Measurements from ENCODE around the gene PPOX. TPM values are rescaled to one million over a fixed set of nuclear protein-coding genes. Genes with fewer than 3 reads are reported as not detected.
A peak's percentile ranks its signal among the peaks of the same experiment; 100 is the strongest.

PPOX gene
- polyA plus RNA-seq, 1 experiment: 29.7 TPM

DNA sequence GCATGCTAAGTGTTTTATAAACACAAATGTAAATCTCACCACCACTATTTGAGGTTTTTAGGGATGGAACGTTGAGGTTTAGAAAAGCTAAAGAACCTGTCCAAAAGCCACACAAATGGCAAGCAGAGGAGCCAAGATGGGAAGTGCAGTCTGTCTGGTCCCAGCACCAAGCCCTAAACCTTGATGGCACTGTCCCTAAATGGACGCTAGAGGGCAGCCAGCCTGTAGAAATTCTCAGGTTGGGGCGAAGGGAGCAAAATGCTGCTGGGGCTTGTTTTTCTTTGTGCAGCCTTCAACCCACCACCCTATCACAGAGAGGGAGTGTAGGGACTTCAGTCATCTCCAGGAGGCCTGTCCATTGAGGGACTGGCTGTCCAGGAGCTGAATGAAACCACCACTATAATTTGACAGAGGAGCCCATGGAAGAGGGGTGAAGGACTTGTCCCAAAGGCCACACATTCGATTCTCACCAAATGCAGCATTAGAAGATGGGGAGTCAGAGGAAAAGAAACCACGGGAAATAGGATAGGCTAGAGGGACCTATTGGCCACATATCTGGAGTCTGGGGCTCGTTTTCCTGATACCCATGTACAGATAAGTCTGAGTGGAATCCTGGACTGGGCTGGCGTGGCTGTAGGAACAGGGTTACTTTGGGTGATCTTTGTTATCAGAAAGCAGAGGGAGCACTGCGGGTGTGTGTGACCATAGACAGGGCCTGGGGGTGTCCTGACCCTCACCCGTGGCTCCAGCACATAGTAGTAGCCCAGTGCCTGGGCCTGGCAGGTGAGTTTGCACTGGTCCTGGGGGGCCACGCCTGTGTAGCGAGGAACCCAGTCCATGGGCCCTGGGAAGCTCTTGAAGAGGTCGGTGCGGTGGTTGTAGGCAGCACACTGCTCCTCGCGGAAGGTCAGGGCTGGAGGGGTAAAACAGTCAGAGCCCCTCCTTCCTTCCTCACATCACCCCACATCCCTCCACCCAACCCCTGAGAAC lies 26.5 kb downstream of the PPOX start:
- TF ChIP-seq, protein P1, sequence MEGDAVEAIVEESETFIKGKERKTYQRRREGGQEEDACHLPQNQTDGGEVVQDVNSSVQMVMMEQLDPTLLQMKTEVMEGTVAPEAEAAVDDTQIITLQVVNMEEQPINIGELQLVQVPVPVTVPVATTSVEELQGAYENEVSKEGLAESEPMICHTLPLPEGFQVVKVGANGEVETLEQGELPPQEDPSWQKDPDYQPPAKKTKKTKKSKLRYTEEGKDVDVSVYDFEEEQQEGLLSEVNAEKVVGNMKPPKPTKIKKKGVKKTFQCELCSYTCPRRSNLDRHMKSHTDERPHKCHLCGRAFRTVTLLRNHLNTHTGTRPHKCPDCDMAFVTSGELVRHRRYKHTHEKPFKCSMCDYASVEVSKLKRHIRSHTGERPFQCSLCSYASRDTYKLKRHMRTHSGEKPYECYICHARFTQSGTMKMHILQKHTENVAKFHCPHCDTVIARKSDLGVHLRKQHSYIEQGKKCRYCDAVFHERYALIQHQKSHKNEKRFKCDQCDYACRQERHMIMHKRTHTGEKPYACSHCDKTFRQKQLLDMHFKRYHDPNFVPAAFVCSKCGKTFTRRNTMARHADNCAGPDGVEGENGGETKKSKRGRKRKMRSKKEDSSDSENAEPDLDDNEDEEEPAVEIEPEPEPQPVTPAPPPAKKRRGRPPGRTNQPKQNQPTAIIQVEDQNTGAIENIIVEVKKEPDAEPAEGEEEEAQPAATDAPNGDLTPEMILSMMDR (IDR thresholded peaks at IDR 0.05; ENCODE audit: insufficient read depth, low read depth, low read length): peak; percentile 93
- CTCF ChIA-PET: interaction anchor here (0.7 to 6.1 kb wide), 23 partner anchors 9 to 197 kb away, joined by 3 to 49 read pairs (median 4); partner anchors contain the start of genes APOA2, NDUFS2, PPOX and TOMM40L
- H3K27me3 ChIP-seq (ENCODE audit: control insufficient read depth, insufficient read depth, low read length): no peaks in the 10 kb centered on the region
- DNase-seq (ENCODE audit: low read depth): no peak
- peaks cover 18% of the 10 kb centered on the region for H3K36me3 ChIP-seq (ENCODE audit: control insufficient read depth, insufficient read depth, low read length)
- POLR2A ChIA-PET: no interaction called here
- no peak overlapping the region for H3K4me3 ChIP-seq (ENCODE audit: low read depth, low read length)

DNA sequence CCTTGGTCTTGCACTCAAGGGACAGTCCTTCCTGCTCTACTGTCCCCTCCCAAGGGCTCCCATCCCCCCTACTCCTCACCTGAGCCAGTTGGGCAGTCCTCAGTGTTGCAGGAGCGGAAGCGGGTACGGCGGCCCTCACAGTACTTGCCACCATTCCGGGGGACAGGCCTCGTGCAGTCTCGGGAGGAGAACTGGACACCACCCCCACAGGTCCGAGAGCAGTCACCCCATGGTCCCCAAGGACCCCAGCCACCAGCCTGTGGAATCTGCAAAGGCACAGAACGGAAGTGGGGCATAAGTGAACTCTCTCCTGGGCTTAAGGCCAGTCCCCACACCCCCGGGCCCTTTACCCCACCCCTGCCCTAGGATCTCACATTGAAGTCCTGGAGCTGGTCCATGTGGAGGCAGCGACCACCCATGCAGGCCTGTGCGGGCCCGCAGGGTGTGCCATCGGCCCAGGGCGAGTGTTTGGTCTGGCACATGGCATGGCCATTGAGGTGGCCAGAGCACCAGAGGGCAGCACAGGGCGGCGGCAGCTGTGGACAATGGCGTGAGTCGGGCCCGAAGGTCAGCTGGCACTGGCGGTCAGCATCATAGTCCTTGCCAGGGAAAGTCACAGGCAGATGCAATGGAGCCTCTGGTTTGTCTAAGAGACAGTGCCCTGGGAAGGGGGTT lies 27.5 kb downstream of the PPOX start:
- Histone ChIP-seq H3K27me3 (ENCODE audit: control insufficient read depth, insufficient read depth, low read length) (no peaks in the 10 kb centered on the region), H3K36me3 (ENCODE audit: control insufficient read depth, insufficient read depth, low read length) (peaks cover 18% of the 10 kb centered on the region), H3K4me3 (ENCODE audit: low read depth, low read length) (no peak overlapping the region)
- ChIA-PET POLR2A (no interaction called here), CTCF (interaction anchor here (0.8 to 6.1 kb wide), 12 partner anchors 8 to 195 kb away, joined by 3 to 49 read pairs (median 6); partner anchors contain the start of genes APOA2, B4GALT3, NDUFS2 and TOMM40L)
- TF ChIP-seq, protein P1 (IDR thresholded peaks at IDR 0.05; ENCODE audit: insufficient read depth, low read depth, low read length): no peak
- no peak for DNase-seq (ENCODE audit: low read depth)

DNA sequence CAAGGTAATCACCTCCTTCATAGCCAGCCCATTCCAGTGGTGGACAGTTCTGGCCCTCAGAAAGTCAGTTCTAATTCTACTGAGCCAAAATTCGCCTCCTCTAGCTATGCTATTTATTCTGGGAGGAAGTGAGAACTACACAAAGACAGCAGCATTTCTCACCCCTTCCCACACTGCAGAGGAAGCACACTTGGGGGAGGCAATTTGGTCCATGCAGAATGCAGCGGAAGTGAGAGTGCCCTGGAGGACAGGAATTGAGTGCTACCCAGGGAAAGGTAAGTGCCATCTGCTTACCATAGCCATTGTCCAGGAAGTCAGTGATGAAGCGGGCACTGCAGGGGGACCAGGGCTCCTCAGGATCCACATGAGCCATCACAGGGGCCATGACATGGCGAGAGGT lies 28.9 kb downstream of the PPOX start:
- Histone ChIP-seq H3K4me3 (ENCODE audit: low read depth, low read length) (no peak overlapping the region), H3K27me3 (ENCODE audit: control insufficient read depth, insufficient read depth, low read length) (no peaks in the 10 kb centered on the region), H3K36me3 (ENCODE audit: control insufficient read depth, insufficient read depth, low read length) (peaks cover 18% of the 10 kb centered on the region)
- TF ChIP-seq, protein P1 (IDR thresholded peaks at IDR 0.05; ENCODE audit: insufficient read depth, low read depth, low read length): no peak
- ChIA-PET POLR2A (no interaction called here), CTCF (interaction anchor here (1.5 to 6.1 kb wide), 4 partner anchors 14 to 187 kb away, joined by 6 to 49 read pairs (median 20); partner anchors contain the start of genes APOA2, B4GALT3 and TOMM40L)
- DNase-seq (ENCODE audit: low read depth): no peak

DNA sequence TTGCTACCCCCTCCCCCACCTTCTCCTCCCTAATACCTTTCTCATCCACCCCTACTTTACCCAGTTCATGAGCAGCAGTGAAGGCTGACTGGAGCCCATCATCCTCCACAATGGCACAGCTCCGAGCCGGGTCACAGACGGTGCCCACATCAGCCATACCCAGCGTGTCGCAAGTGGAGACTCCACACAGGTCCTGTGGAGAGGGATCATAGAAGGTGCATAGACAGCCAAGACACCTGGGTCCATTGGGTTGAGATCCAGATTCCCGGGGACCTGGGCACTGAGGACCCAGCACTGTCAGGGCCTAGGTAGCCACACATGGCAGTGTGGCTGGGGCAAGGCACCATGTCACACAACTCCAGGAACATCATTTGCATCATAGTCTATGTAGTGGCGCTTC lies 29.9 kb downstream of the PPOX start:
- POLR2A ChIA-PET: no interaction called here

More for the DNA sequence above, 29.9 kb downstream of the PPOX start:
- DNase-seq (ENCODE audit: low read depth): no peak
- H3K27me3 ChIP-seq (ENCODE audit: control insufficient read depth, insufficient read depth, low read length): no peaks in the 10 kb centered on the region
- TF ChIP-seq, protein P1 (IDR thresholded peaks at IDR 0.05; ENCODE audit: insufficient read depth, low read depth, low read length): no peak
- H3K4me3 ChIP-seq (ENCODE audit: low read depth, low read length): no peak overlapping the region
- peaks cover 14% of the 10 kb centered on the region for H3K36me3 ChIP-seq (ENCODE audit: control insufficient read depth, insufficient read depth, low read length)
- CTCF ChIA-PET: interaction anchor here (0.9 kb wide), 1 partner anchor 15 kb away, joined by 5 read pairs; no protein-coding TSS in a partner anchor
